Spleen (tissue), 11 donors: ENCODE results near the gene AHDC1. TPM values are rescaled to one million over a fixed set of nuclear protein-coding genes. Genes with fewer than 3 reads are reported as not detected.

Experiments
- DNase-seq: peaks from one replicate; pipeline ENCODE4 v3.0.0-alpha.2; 2020
- H3K27ac ChIP-seq, 8 donors: fragments of 200-600 bp; sonication (generic) in 7 of 8; 1 replicate in 4 of 8; 2 replicates in 4 of 8; pipeline versions ENCODE4 v1.5.0 to v1.8.0; 2016 to 2021; ENCODE audit warnings: inconsistent platforms in 4 of 8, mild to moderate bottlenecking in 4 of 8, moderate library complexity in 1 of 8
- H3K27me3 ChIP-seq, 7 donors: fragments of 200-600 bp; sonication (generic) in 6 of 7; replicated peaks in 1 of 7; 1 replicate in 4 of 7; 2 replicates in 3 of 7; pipeline versions ENCODE4 v1.5.0 to v1.8.0; 2016 to 2021; ENCODE audit warnings: inconsistent platforms in 3 of 7, mild to moderate bottlenecking in 1 of 7
- H3K36me3 ChIP-seq, 6 donors: fragments of 200-600 bp; sonication (generic) in 5 of 6; 1 replicate in 4 of 6; 2 replicates in 2 of 6; pipeline versions ENCODE4 v1.5.0 to v1.8.0; 2016 to 2021; ENCODE audit warnings: inconsistent platforms in 2 of 6
- H3K4me1 ChIP-seq, 6 donors: fragments of 200-600 bp; sonication (generic) in 5 of 6; 1 replicate in 3 of 6; 2 replicates in 3 of 6; pipeline versions ENCODE4 v1.5.0 to v1.8.0; 2016 to 2021; ENCODE audit warnings: inconsistent platforms in 3 of 6
- H3K4me3 ChIP-seq, 8 donors: fragments of 200-600 bp; sonication (generic) in 7 of 8; 1 replicate in 4 of 8; 2 replicates in 4 of 8; pipeline versions ENCODE4 v1.5.0 to v1.8.0; 2016 to 2021; ENCODE audit warnings: inconsistent platforms in 4 of 8, mild to moderate bottlenecking in 4 of 8, moderate library complexity in 2 of 8
- H3K9me3 ChIP-seq, 8 donors: fragments of 200-600 bp; sonication (generic) in 7 of 8; 1 replicate in 4 of 8; 2 replicates in 4 of 8; pipeline versions ENCODE4 v1.5.0 to v1.8.0; 2016 to 2021; ENCODE audit warnings: inconsistent platforms in 4 of 8
- CTCF ChIP-seq, 11 experiments: fragments of 200-600 bp in 7 of 11; fragments of 450-650 bp in 4 of 11; sonication (generic) in 4 of 11; IDR thresholded peaks in 8 of 11; conservative IDR thresholded peaks in 3 of 11; 1 replicate in 7 of 11; 2 replicates in 4 of 11; pipeline versions ENCODE4 v1.4.0 to v1.8.0; 2016 to 2021; ENCODE audit warnings: antibody characterized with exemption in 11 of 11, inconsistent platforms in 4 of 11, mild to moderate bottlenecking in 1 of 11
- POLR2A ChIP-seq, 3 donors: fragments of 450-650 bp; IDR thresholded peaks; one replicate each; pipeline ENCODE4 v1.5.1; 2017; ENCODE audit warnings: antibody characterized with exemption in 3 of 3, mild to moderate bottlenecking in 1 of 3
- POLR2AphosphoS5 ChIP-seq, 3 donors: sonication (generic); formaldehyde crosslinking; IDR thresholded peaks; one replicate each; pipeline ENCODE4 v1.5.1; 2017; ENCODE audit warnings: antibody characterized with exemption in 3 of 3
- WGBS, 5 donors: extraction: QIAGEN DNeasy Blood & Tissue Kit in 3 of 5; methylation state at CpG; one replicate each; pipeline versions ENCODE4 v1.1.5 to v1.1.7; 2013 to 2018; 5-methylcytosine and 5-hydroxymethylcytosine counted together
- intact Hi-C: fragments of 100-400 bp; cut with DNase I; formaldehyde crosslinking; loops from one replicate; pipeline ENCODE4 v1.15.0; 2023; ENCODE audit warnings: low total_unique reads
- polyA plus RNA-seq, 3 donors: library from polyadenylated mRNA; stranded (reverse); fragments of 200-250 nt; gene quantifications; one replicate each; pipeline ENCODE4 v1.2.1, GENCODE V29; 2013
- total RNA-seq, 7 donors: library from RNA; depleted of rRNA in 3 of 7; stranded (reverse); fragments of >200 nt in 3 of 7; fragmentation: NEBNext Ultra II Directional in 4 of 7; extraction: Animal tissue kit (Norgen Biotek cat#: 25700) in 4 of 7; gene quantifications; one replicate each; pipeline versions ENCODE4 v1.1.0 to v1.2.1, GENCODE V29; 2016 to 2021
- donor health status: healthy with polysubstance abuse.
- donor health status: DM: no; HTN: no; CAD: no; lungs with moderate emphysema.
- donor health status: DM: no; HTN: no; CAD: no.
- donor health status: Bipolar disorder and iron deficiency.
- donor health status: healthy.
- donor health status: DM: no; HTN: no; CAD: no.
- donor health status: DM: yes; HTN: yes; CAD: no.

Gene AHDC1
- total and polyA plus RNA-seq, 10 donors: 3.2 to 104 (median 42.7) TPM

- Histone ChIP-seq H3K27me3 (peaks cover 0 to 13% (median 0%) of the 10 kb centered on the region in 7 donors), H3K36me3 (no peaks in the 10 kb centered on the region), H3K4me3 (peak overlapping the region; percentile 65 to 98 (median 81)), H3K27ac (peak overlapping the region; percentile 72 to 96 (median 88)), H3K4me1 (peaks cover 53 to 94% (median 84%) of the 10 kb centered on the region in 6 donors), H3K9me3 (no peaks in the 10 kb centered on the region)
- DNase-seq: peak; percentile 91
- WGBS, 5 donors: 0 to 5% (median 1%) methylated on average over 20 to 54 of the region's 54 CpGs
- intact Hi-C loops: loop anchor here (10.0 kb wide), 1 partner anchor 108 kb away; the partner anchor contains the start of gene WASF2
- TF ChIP-seq CTCF (IDR thresholded peaks at IDR 0.05 in 8 of 11, conservative IDR thresholded peaks at IDR 0.05 in 3 of 11) (peak in 1 of 11 experiments; percentile 2), POLR2AphosphoS5 (IDR thresholded peaks at IDR 0.05) (peak in 2 of 3 donors; percentile 60 to 66), POLR2A (IDR thresholded peaks at IDR 0.05) (no peak)
Observed at GRCh38 chr1:27602462-27603308, 1.3 kb downstream of the AHDC1 start.

GRCh38 chr1:27601771-27602461, 2.0 kb downstream of the AHDC1 start:
- TF ChIP-seq POLR2AphosphoS5 (IDR thresholded peaks at IDR 0.05): peak in 2 of 3 donors; percentile 73 to 80
- TF ChIP-seq POLR2A (IDR thresholded peaks at IDR 0.05): no peak
- peak in 1 of 11 experiments; percentile 6 for TF ChIP-seq CTCF (IDR thresholded peaks at IDR 0.05 in 8 of 11, conservative IDR thresholded peaks at IDR 0.05 in 3 of 11)
- H3K4me1 ChIP-seq: peaks cover 61 to 94% (median 85%) of the 10 kb centered on the region in 6 donors
- peaks cover 0 to 13% (median 0%) of the 10 kb centered on the region in 7 donors for H3K27me3 ChIP-seq
- no peaks in the 10 kb centered on the region for H3K36me3 ChIP-seq
- 0 to 17% (median 10%) methylated on average over 11 to 23 of the region's 23 CpGs for WGBS, 5 donors
- intact Hi-C loops: loop anchor here (10.0 kb wide), 1 partner anchor 107 kb away; the partner anchor contains the start of gene WASF2
- peak overlapping the region; percentile 72 to 96 (median 88) for H3K27ac ChIP-seq
- H3K9me3 ChIP-seq: no peaks in the 10 kb centered on the region
- H3K4me3 ChIP-seq: peak overlapping the region; percentile 65 to 98 (median 81)
- DNase-seq: peak; percentile 89

- intact Hi-C loops: loop anchor here (10.0 kb wide), 1 partner anchor 107 kb away; the partner anchor contains the start of gene WASF2
- no peak for DNase-seq
- H3K4me1 ChIP-seq: peaks cover 63 to 94% (median 85%) of the 10 kb centered on the region in 6 donors
- no peaks in the 10 kb centered on the region for H3K9me3 ChIP-seq
- TF ChIP-seq POLR2A (IDR thresholded peaks at IDR 0.05): no peak
- no peak for TF ChIP-seq CTCF (IDR thresholded peaks at IDR 0.05 in 8 of 11, conservative IDR thresholded peaks at IDR 0.05 in 3 of 11)
- no peak for TF ChIP-seq POLR2AphosphoS5 (IDR thresholded peaks at IDR 0.05)
- peak overlapping the region; percentile 37 to 98 (median 78) for H3K4me3 ChIP-seq
- no peaks in the 10 kb centered on the region for H3K36me3 ChIP-seq
- H3K27ac ChIP-seq: peak overlapping the region; percentile 72 to 96 (median 88)
- H3K27me3 ChIP-seq: peaks cover 0 to 13% (median 0%) of the 10 kb centered on the region in 7 donors
Observed at GRCh38 chr1:27601321-27601770, 2.6 kb downstream of the AHDC1 start.
